Measurements from ENCODE around the gene CDH15. TPM values are rescaled to one million over a fixed set of nuclear protein-coding genes. Genes with fewer than 3 reads are reported as not detected.

The CDH15 gene
- total RNA-seq, 2 donors from 2014 or later: 0.12 TPM; not detected in 1

- no peaks in the 10 kb centered on the region for H3K9me3 ChIP-seq (ENCODE audit: control insufficient read depth, low read length, poor library complexity, severe bottlenecking)
- DNase-seq: peak; percentile 67 to 79 (median 71)
- peaks cover 3% of the 10 kb centered on the region for H3K4me1 Mint-ChIP-seq
- H3K4me3 Mint-ChIP-seq: peak overlapping the region; percentile 49
- peak; percentile 92 for ATAC-seq
- no peak overlapping the region for H3K27ac Mint-ChIP-seq
- H3K36me3 Mint-ChIP-seq (ENCODE audit: low read depth): no peaks in the 10 kb centered on the region
- H3K27me3 Mint-ChIP-seq: peaks cover 48% of the 10 kb centered on the region
Observed at GRCh38 chr16:89201439-89202377, 30.2 kb downstream of the CDH15 start.

DNA sequence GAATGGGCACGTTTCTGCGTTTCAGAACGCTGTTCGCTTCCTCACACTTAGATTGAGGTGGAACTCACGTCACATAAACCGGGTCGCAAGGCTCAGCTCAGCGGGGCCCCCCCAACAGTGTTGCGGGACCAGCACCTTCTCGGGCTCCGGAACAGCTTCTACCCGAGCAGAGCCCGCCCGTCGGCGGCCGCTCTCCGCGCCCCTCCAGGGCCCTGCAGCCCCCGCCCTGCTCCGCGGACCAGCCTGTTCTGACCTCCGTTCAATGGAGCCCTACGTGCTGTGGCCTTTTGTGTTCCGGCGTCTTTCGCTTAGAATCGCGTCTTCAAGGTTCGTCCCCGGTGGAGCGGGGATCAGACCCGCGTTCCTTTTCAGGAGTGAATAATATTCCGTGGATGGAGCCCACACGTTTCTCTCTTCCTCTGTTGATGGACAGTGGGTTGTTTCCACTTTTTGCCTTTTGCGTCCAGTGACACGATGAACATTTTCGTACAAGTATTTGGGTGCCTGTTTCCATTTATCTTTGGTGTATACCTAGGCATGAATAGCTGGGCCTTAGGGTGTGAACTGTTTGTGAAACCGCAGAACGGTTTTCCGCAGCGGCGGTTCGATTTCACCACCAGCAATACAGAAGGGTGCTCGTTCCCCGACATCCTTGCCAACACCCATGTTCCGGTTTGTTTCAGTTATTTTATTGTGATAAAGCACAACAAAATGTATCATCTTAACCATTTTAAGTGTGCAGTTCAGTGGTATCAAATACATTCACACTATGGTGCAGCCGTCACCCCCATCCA, 31.1 kb downstream of the CDH15 start:
- no peak for DNase-seq
- no peaks in the 10 kb centered on the region for H3K9me3 ChIP-seq (ENCODE audit: control insufficient read depth, low read length, poor library complexity, severe bottlenecking)
- peak overlapping the region; percentile 53 for H3K4me3 Mint-ChIP-seq
- no peak overlapping the region for H3K27ac Mint-ChIP-seq
- peaks cover 3% of the 10 kb centered on the region for H3K4me1 Mint-ChIP-seq
- H3K36me3 Mint-ChIP-seq (ENCODE audit: low read depth): no peaks in the 10 kb centered on the region
- no peak for ATAC-seq
- H3K27me3 Mint-ChIP-seq: peaks cover 51% of the 10 kb centered on the region

- Mint-ChIP-seq H3K4me3 (no peak overlapping the region), H3K4me1 (no peaks in the 10 kb centered on the region), H3K27me3 (peaks cover 49% of the 10 kb centered on the region), H3K36me3 (ENCODE audit: low read depth) (peaks cover 2% of the 10 kb centered on the region), H3K27ac (no peak overlapping the region)
- no peak for DNase-seq
- H3K9me3 ChIP-seq (ENCODE audit: control insufficient read depth, low read length, poor library complexity, severe bottlenecking): no peaks in the 10 kb centered on the region
- ATAC-seq: no peak
Observed at GRCh38 chr16:89207993-89208392, 36.4 kb downstream of the CDH15 start.

DNA sequence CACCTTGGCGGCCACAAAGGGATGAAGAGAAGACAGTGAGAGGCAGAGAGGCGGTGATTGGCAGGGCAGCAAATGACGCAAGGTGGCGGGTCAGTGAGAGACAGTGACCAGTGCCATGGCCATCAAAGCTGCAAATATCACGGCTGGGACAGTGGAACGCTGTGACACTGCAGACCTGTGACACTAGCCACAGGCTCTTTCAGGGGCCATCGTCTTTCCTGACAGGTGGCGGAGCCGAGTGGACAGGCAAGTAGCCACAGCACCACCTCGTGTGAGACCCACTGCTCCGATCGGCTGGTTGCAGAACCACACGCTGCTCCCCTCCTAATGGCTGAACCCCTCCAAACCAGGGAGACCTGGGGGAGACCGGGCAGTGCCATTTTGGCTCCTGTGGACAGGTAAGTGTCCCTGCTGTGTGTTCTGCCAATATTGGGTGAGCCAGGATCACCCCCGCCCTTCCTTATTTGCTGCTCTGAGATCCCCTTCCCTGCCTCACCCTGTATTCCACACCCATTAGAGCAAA, 38.0 kb downstream of the CDH15 start:
- peaks cover 2% of the 10 kb centered on the region for H3K36me3 Mint-ChIP-seq (ENCODE audit: low read depth)
- no peak for ATAC-seq

DNA sequence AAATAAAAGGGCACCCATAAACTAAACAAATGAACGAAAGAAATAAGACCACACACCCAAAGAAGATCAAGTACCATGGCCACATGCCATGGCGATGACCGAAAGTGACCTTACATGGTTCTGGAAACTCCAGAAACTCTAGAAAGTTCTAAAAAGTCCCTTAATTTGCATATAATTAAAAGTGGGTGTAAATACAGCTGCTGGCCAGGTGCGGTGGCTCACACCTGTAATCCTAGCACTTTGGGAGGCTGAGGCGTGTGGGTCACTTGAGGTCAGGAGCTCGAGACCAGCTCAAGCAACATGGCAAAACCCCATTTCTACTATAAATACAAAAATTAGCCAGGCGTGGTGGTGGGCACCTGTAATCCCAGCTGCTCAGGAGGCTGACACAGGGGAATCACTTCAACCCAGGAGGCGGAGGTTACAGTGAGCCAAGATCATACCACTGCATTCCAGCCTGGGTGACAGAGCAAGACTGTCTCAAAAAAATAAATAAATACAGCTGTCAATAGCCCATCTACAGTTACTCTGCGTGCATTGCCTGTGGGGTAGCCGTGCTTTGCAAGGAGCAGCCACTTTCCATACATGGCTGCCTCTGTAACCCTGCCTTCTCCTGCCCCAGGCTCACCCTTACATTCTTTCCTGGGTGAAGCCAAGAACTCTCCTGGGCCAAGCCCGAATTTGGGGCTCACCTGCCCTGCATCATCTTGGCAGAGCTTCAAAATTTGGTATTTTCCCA, 38.8 kb downstream of the CDH15 start:
- H3K4me1 Mint-ChIP-seq: peaks cover 5% of the 10 kb centered on the region
- no peak overlapping the region for H3K27ac Mint-ChIP-seq
- H3K36me3 Mint-ChIP-seq (ENCODE audit: low read depth): peaks cover 2% of the 10 kb centered on the region
- no peak for ATAC-seq
- H3K4me3 Mint-ChIP-seq: no peak overlapping the region
- no peak for DNase-seq
- H3K27me3 Mint-ChIP-seq: peaks cover 29% of the 10 kb centered on the region
- no peaks in the 10 kb centered on the region for H3K9me3 ChIP-seq (ENCODE audit: control insufficient read depth, low read length, poor library complexity, severe bottlenecking)

More for the DNA sequence above, 38.0 kb downstream of the CDH15 start:
- H3K4me1 Mint-ChIP-seq: peaks cover 3% of the 10 kb centered on the region
- DNase-seq: no peak
- no peak overlapping the region for H3K27ac Mint-ChIP-seq
- peaks cover 33% of the 10 kb centered on the region for H3K27me3 Mint-ChIP-seq
- no peak overlapping the region for H3K4me3 Mint-ChIP-seq
- no peaks in the 10 kb centered on the region for H3K9me3 ChIP-seq (ENCODE audit: control insufficient read depth, low read length, poor library complexity, severe bottlenecking)

DNA sequence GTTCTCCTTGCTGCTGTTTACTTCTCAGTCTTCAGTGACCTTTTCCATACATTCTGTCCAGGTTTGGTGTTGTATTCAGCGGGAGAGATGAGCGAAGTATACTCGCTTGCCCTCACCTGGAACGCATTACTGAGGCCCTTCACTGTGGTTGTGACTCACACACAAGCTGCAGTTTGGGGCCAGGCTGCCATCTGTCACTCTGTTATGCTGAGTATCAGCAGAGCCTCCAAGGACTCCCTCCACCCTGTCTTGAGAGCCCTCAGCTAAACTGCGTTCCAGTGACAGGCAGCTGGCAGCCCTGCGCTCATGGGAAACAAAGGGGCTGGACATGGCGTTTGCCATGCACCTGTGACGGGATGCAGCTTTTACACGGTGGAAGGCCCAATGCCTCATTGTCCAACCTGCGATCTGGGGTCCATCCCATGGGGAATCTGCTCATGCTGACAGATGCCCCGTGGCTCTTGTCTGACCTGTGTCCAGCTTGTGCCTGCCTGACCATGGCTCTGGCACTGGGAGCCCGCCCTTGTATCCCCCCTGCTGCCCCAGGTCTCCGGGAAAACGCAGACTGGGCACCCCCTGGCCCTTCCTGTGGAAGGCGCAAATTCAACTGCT, 39.5 kb downstream of the CDH15 start:
- H3K4me3 Mint-ChIP-seq: no peak overlapping the region
- peaks cover 29% of the 10 kb centered on the region for H3K27me3 Mint-ChIP-seq

GRCh38 chr16:89216315-89217137, 45.0 kb downstream of the CDH15 start:
- peak overlapping the region; percentile 93 for H3K27ac Mint-ChIP-seq
- no peaks in the 10 kb centered on the region for H3K27me3 Mint-ChIP-seq
- H3K36me3 Mint-ChIP-seq (ENCODE audit: low read depth): peaks cover 4% of the 10 kb centered on the region
- DNase-seq (peak; percentile 62 to 70 (median 68)), ATAC-seq (peak; percentile 76)
- no peaks in the 10 kb centered on the region for H3K9me3 ChIP-seq (ENCODE audit: control insufficient read depth, low read length, poor library complexity, severe bottlenecking)
- H3K4me1 Mint-ChIP-seq: peaks cover 20% of the 10 kb centered on the region
- peak overlapping the region; percentile 91 for H3K4me3 Mint-ChIP-seq

More for the DNA sequence above, 39.5 kb downstream of the CDH15 start:
- DNase-seq (no peak), ATAC-seq (no peak)
- H3K9me3 ChIP-seq (ENCODE audit: control insufficient read depth, low read length, poor library complexity, severe bottlenecking): no peaks in the 10 kb centered on the region
- H3K4me1 Mint-ChIP-seq: peaks cover 5% of the 10 kb centered on the region
- no peak overlapping the region for H3K27ac Mint-ChIP-seq
- peaks cover 2% of the 10 kb centered on the region for H3K36me3 Mint-ChIP-seq (ENCODE audit: low read depth)

DNA sequence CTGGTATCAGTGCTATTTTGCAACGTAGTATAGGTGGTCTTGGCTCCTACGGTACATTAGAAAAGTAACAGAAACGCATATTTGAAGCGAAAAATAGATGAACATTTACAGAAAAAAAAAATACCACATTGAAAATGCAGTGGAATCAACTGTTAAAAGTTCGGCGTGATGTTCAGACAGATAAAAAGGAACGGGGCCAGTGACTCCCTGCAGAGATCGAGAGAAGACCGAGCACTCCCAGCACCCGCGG, 45.5 kb downstream of the CDH15 start:
- H3K9me3 ChIP-seq (ENCODE audit: control insufficient read depth, low read length, poor library complexity, severe bottlenecking): no peaks in the 10 kb centered on the region
- ATAC-seq (no peak), DNase-seq (no peak)
- peak overlapping the region; percentile 93 for H3K27ac Mint-ChIP-seq
- peak overlapping the region; percentile 91 for H3K4me3 Mint-ChIP-seq
- no peaks in the 10 kb centered on the region for H3K27me3 Mint-ChIP-seq
- peaks cover 8% of the 10 kb centered on the region for H3K36me3 Mint-ChIP-seq (ENCODE audit: low read depth)
- peaks cover 24% of the 10 kb centered on the region for H3K4me1 Mint-ChIP-seq

DNA sequence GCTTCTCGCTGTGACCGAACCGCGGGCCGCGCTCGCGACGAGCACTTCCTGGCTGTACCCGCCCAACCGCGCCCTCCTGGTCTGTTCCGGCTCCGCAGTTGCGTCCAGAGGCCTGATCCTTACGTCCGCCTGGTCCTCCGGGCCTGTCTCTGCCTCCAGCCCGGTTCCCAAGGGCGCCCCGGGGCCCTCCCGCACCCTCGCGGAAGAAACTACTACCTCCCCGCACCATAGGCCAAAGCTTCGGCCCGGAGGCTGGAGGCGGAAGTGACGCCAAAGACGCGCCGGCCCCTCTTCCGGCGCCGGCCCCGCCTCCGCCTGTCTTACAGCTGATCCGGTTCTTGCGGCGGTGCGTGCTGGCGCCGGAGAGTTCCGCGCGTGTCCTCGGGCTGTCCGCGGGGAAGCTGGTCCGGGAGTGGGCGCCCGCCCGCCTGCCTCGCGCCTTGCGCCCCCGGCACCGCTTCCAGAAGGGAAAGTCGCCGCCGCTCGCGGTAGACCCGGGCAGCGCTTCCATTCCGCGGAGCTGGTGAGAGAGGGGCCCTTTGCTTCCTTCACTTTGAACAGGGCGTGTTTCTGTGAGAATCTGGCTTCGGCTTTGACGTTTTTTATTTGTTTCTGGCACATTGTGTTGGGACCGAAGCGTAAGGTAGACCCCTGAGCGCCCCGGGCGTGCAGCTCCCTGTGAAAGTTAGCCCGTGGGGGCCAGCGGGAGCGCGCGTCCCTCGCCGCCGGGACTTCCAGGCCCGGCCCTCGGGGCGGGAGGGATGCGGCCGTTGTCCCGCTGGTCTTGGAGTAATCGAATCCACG, 46.0 kb downstream of the CDH15 start, which contains the start of gene ZNF778:
Gene ZNF778, plus strand, starts transcription at position 316 of the 804 bp plus-strand sequence. CDS start 3,425 bp downstream, outside the sequence.
- Mint-ChIP-seq H3K36me3 (ENCODE audit: low read depth) (peaks cover 8% of the 10 kb centered on the region), H3K27ac (peak within 1 kb of the TSS; percentile 93), H3K4me1 (peaks cover 24% of the 10 kb centered on the region), H3K4me3 (peak within 1 kb of the TSS; percentile 91), H3K27me3 (no peaks in the 10 kb centered on the region)
- no peaks in the 10 kb centered on the region for H3K9me3 ChIP-seq (ENCODE audit: control insufficient read depth, low read length, poor library complexity, severe bottlenecking)
- ATAC-seq: peak; percentile 85
- peak; percentile 72 to 81 (median 79) for DNase-seq

DNA sequence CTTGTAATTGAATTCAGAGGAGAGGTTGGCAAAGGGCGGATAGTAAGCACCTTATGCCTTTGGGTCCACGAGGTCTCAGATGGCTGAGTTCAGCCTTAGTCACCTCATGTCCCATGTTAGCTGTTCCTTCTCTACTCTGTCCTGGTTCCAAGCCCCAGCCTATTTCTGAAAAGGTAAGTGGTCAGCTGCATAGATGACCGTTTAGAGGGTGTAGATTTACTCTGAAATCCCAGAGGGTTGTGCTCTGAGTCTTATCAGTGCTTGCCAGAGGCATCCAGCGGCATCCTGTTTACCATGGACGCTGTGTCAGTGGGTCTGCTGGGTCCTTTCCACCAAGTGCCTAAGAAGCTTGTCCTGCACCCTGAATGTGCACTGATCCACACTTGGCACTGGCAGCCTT, 47.8 kb downstream of the CDH15 start:
- H3K9me3 ChIP-seq (ENCODE audit: control insufficient read depth, low read length, poor library complexity, severe bottlenecking): no peaks in the 10 kb centered on the region
- Mint-ChIP-seq H3K27ac (peak overlapping the region; percentile 39), H3K4me1 (peaks cover 26% of the 10 kb centered on the region), H3K27me3 (no peaks in the 10 kb centered on the region), H3K36me3 (ENCODE audit: low read depth) (peaks cover 11% of the 10 kb centered on the region), H3K4me3 (peak overlapping the region; percentile 47)
- ATAC-seq: no peak
- no peak for DNase-seq

GRCh38 chr16:89221604-89222003, 50.1 kb downstream of the CDH15 start:
- no peak for ATAC-seq
- Mint-ChIP-seq H3K36me3 (ENCODE audit: low read depth) (peaks cover 13% of the 10 kb centered on the region), H3K4me1 (peaks cover 20% of the 10 kb centered on the region), H3K4me3 (no peak overlapping the region), H3K27me3 (no peaks in the 10 kb centered on the region), H3K27ac (no peak overlapping the region)
- no peaks in the 10 kb centered on the region for H3K9me3 ChIP-seq (ENCODE audit: control insufficient read depth, low read length, poor library complexity, severe bottlenecking)
- no peak for DNase-seq

Data from T-helper 17 cell (primary cell).